HEK293 (cell line): ENCODE data around the gene YAF2.

ENCODE experiments used
- ZNF623 ChIP-seq: fragments of 450-650 bp; formaldehyde crosslinking; IDR thresholded peaks from 2 replicates; pipeline ENCODE4 v1.5.1; 2016; ENCODE audit warnings: missing biosample characterization, missing genetic modification characterization
- TF ChIP-seq, protein P1 (sequence below): fragments of 450-650 bp; formaldehyde crosslinking; IDR thresholded peaks from 2 replicates; pipeline ENCODE4 v1.5.1; 2016; ENCODE audit warnings: missing biosample characterization, missing genetic modification characterization

DNA sequence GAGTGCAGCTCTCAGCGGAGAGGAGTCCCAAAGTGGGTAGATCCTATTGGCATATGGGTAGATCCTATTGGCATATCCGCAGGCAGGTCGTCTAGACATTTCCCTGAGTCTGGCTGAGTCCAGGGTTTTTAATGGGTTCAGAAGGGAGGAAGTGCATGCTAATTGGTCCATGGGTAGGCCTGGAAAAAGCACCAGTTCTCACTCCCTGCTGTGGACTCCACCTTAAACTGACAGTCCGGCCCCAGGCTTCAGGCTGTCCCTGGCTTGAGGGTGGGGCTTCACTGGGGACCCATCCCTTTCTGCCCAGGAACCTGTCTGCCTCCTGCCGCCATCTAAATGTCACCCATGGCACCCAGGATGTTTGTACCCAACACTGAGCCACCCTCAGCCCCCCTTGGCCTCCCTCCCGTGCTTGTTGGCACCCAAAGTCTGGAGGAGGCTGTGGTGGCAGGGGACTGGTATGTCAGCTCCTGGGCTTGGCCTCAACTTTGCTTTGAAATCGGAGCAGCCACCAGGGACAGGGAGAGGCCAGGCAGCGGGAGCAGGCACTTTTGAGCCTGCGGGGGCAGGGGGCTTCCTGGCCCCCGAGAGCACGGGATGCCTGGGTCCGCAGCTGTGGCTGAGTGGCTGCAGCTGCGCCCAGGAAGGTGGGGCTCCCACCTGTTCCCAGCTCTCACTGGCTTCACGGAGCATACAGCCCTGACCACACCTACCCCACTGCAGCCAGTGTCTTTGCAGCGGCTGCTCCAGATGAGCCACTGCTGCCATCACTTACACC lies 29.6 kb upstream of the YAF2 start:
- no peak for TF ChIP-seq ZNF623 (tag by site-specific recombination)
- TF ChIP-seq, protein P1, sequence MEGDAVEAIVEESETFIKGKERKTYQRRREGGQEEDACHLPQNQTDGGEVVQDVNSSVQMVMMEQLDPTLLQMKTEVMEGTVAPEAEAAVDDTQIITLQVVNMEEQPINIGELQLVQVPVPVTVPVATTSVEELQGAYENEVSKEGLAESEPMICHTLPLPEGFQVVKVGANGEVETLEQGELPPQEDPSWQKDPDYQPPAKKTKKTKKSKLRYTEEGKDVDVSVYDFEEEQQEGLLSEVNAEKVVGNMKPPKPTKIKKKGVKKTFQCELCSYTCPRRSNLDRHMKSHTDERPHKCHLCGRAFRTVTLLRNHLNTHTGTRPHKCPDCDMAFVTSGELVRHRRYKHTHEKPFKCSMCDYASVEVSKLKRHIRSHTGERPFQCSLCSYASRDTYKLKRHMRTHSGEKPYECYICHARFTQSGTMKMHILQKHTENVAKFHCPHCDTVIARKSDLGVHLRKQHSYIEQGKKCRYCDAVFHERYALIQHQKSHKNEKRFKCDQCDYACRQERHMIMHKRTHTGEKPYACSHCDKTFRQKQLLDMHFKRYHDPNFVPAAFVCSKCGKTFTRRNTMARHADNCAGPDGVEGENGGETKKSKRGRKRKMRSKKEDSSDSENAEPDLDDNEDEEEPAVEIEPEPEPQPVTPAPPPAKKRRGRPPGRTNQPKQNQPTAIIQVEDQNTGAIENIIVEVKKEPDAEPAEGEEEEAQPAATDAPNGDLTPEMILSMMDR (tag by site-specific recombination), result no peak
